WTC11 (cell line): ENCODE results near the gene CAPZB. TPM values are rescaled to one million over a fixed set of nuclear protein-coding genes. Genes with fewer than 3 reads are reported as not detected.

Experiments
- ATAC-seq: fragments of 200-7000 bp; cut with Tn5 transposase; 2 replicates; pipeline ENCODE4 v1.10.0; 2021; ENCODE audit warnings: mild to moderate bottlenecking, moderate library complexity
- CTCF ChIA-PET: fragments of 300-600 bp; sonication (Branson Sonifier 250); formaldehyde crosslinking; loops from one replicate; lab custom pipeline; 2021; ENCODE audit warnings: antibody characterized with exemption; lab: Charles Lee
- POLR2A ChIA-PET: fragments of 350-600 bp; sonication (Branson Sonifier 250); formaldehyde crosslinking; loops from one replicate; lab custom pipeline; 2021; ENCODE audit warnings: antibody characterized with exemption; lab: Charles Lee
- DNase-seq: peaks from one replicate; pipeline ENCODE4 v3.0.0; 2021; ENCODE audit warnings: low spot score
- H3K27ac Mint-ChIP-seq: 2 replicates; pipeline ENCODE4 v1.8.0; 2021; ENCODE audit warnings: mixed read lengths
- H3K27me3 Mint-ChIP-seq: 2 replicates; pipeline ENCODE4 v1.8.0; 2021; ENCODE audit warnings: low read depth, mild to moderate bottlenecking, moderate library complexity, mixed read lengths
- H3K36me3 Mint-ChIP-seq: 2 replicates; pipeline ENCODE4 v1.8.0; 2021; ENCODE audit warnings: mixed read lengths
- H3K4me1 Mint-ChIP-seq: 2 replicates; pipeline ENCODE4 v1.8.0; 2022; ENCODE audit warnings: mixed read lengths
- H3K4me3 Mint-ChIP-seq: 2 replicates; pipeline ENCODE4 v1.8.0; 2021; ENCODE audit warnings: mild to moderate bottlenecking, moderate library complexity, mixed read lengths
- H3K9me3 Mint-ChIP-seq: 2 replicates; pipeline ENCODE4 v1.8.0; 2021; ENCODE audit warnings: mixed read lengths
- ATF1 ChIP-seq: sonication (generic); formaldehyde crosslinking; IDR thresholded peaks from 2 replicates; pipeline ENCODE4 v1.8.1; 2023; ENCODE audit warnings: mild to moderate bottlenecking, moderate library complexity, missing genetic modification reagents
- CREB1 ChIP-seq: sonication (generic); formaldehyde crosslinking; IDR thresholded peaks from 2 replicates; pipeline ENCODE4 v1.8.0; 2023; ENCODE audit warnings: mild to moderate bottlenecking, missing genetic modification reagents
- CREM ChIP-seq: sonication (generic); formaldehyde crosslinking; IDR thresholded peaks from 2 replicates; pipeline ENCODE4 v1.8.1; 2022; ENCODE audit warnings: mild to moderate bottlenecking, missing genetic modification reagents, moderate library complexity
- JAZF1 ChIP-seq: fragments of 250-450 bp; sonication (Bioruptor Pico); IDR thresholded peaks from 2 replicates; pipeline ENCODE4 v1.9.0; 2021; ENCODE audit warnings: moderate library complexity, mild to moderate bottlenecking, inconsistent platforms
- NR3C1 ChIP-seq: sonication (generic); formaldehyde crosslinking; conservative IDR thresholded peaks from 2 replicates; pipeline ENCODE4 v1.8.1; 2023; ENCODE audit warnings: low read depth, mild to moderate bottlenecking, missing genetic modification reagents
- SMAD3 ChIP-seq: sonication (generic); formaldehyde crosslinking; IDR thresholded peaks from 2 replicates; pipeline ENCODE4 v1.8.0; 2022; ENCODE audit warnings: missing genetic modification reagents, mild to moderate bottlenecking, borderline replicate concordance
- TP53 ChIP-seq: sonication (generic); formaldehyde crosslinking; IDR thresholded peaks from 2 replicates; pipeline ENCODE4 v1.8.1; 2023; ENCODE audit warnings: mild to moderate bottlenecking, missing genetic modification reagents
- ZNF317 ChIP-seq: sonication (generic); formaldehyde crosslinking; IDR thresholded peaks from 2 replicates; pipeline ENCODE4 v1.8.1; 2023; ENCODE audit warnings: low read depth, mild to moderate bottlenecking, moderate library complexity, missing genetic modification reagents, borderline replicate concordance
- total RNA-seq: library from RNA; stranded (reverse); gene quantifications from 3 replicates; pipeline ENCODE4 v1.2.3, GENCODE V29; 2021
- TF ChIP-seq, protein P1 (sequence below): sonication (generic); formaldehyde crosslinking; IDR thresholded peaks from 2 replicates; pipeline ENCODE4 v1.8.0; 2023; ENCODE audit warnings: missing genetic modification reagents, mild to moderate bottlenecking, borderline replicate concordance
- TF ChIP-seq, protein P2 (sequence below): sonication (generic); formaldehyde crosslinking; IDR thresholded peaks from 2 replicates; pipeline ENCODE4 v1.8.1; 2023; ENCODE audit warnings: mild to moderate bottlenecking, moderate library complexity, missing genetic modification reagents
- TF ChIP-seq, protein P3 (sequence below): sonication (generic); formaldehyde crosslinking; IDR thresholded peaks from 2 replicates; pipeline ENCODE4 v1.8.1; 2023; ENCODE audit warnings: mild to moderate bottlenecking, missing genetic modification reagents, borderline replicate concordance
- TF ChIP-seq, protein P4 (sequence below): sonication (generic); formaldehyde crosslinking; conservative IDR thresholded peaks from 2 replicates; pipeline ENCODE4 v1.8.1; 2022; ENCODE audit warnings: mild to moderate bottlenecking, missing genetic modification reagents

CAPZB gene
- total RNA-seq, 1 experiment from 2014 or later, result 348 TPM

DNA sequence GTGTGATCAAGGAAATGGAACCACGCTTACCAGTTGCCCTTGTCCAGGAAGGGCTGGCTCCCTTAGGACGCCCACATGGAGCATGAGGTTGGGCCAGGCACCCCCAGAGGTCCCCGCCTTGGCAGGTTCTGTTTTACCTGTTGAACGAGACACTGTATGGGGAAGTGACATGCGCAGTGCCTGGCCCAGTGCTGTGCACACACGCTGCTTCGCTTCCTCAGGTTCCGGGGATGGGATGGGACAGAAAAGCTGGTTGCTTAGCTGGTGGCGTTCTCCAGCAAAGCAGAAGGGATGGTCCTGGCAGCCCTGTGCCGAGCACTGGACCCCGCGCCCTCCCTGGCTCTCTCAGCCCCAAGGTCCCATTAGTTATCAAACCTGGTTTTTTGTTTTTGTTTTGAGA, 152.5 kb downstream of the CAPZB start (continued):
- TF ChIP-seq, protein P1, sequence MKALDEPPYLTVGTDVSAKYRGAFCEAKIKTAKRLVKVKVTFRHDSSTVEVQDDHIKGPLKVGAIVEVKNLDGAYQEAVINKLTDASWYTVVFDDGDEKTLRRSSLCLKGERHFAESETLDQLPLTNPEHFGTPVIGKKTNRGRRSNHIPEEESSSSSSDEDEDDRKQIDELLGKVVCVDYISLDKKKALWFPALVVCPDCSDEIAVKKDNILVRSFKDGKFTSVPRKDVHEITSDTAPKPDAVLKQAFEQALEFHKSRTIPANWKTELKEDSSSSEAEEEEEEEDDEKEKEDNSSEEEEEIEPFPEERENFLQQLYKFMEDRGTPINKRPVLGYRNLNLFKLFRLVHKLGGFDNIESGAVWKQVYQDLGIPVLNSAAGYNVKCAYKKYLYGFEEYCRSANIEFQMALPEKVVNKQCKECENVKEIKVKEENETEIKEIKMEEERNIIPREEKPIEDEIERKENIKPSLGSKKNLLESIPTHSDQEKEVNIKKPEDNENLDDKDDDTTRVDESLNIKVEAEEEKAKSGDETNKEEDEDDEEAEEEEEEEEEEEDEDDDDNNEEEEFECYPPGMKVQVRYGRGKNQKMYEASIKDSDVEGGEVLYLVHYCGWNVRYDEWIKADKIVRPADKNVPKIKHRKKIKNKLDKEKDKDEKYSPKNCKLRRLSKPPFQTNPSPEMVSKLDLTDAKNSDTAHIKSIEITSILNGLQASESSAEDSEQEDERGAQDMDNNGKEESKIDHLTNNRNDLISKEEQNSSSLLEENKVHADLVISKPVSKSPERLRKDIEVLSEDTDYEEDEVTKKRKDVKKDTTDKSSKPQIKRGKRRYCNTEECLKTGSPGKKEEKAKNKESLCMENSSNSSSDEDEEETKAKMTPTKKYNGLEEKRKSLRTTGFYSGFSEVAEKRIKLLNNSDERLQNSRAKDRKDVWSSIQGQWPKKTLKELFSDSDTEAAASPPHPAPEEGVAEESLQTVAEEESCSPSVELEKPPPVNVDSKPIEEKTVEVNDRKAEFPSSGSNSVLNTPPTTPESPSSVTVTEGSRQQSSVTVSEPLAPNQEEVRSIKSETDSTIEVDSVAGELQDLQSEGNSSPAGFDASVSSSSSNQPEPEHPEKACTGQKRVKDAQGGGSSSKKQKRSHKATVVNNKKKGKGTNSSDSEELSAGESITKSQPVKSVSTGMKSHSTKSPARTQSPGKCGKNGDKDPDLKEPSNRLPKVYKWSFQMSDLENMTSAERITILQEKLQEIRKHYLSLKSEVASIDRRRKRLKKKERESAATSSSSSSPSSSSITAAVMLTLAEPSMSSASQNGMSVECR (CRISPR knock-in tag), result no peak
- TF ChIP-seq, protein P2, sequence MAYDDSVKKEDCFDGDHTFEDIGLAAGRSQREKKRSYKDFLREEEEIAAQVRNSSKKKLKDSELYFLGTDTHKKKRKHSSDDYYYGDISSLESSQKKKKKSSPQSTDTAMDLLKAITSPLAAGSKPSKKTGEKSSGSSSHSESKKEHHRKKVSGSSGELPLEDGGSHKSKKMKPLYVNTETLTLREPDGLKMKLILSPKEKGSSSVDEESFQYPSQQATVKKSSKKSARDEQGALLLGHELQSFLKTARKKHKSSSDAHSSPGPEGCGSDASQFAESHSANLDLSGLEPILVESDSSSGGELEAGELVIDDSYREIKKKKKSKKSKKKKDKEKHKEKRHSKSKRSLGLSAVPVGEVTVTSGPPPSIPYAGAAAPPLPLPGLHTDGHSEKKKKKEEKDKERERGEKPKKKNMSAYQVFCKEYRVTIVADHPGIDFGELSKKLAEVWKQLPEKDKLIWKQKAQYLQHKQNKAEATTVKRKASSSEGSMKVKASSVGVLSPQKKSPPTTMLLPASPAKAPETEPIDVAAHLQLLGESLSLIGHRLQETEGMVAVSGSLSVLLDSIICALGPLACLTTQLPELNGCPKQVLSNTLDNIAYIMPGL, result no peak
- TF ChIP-seq SMAD3 (CRISPR knock-in tag) (no peak), CREM (CRISPR knock-in tag) (no peak)

DNA sequence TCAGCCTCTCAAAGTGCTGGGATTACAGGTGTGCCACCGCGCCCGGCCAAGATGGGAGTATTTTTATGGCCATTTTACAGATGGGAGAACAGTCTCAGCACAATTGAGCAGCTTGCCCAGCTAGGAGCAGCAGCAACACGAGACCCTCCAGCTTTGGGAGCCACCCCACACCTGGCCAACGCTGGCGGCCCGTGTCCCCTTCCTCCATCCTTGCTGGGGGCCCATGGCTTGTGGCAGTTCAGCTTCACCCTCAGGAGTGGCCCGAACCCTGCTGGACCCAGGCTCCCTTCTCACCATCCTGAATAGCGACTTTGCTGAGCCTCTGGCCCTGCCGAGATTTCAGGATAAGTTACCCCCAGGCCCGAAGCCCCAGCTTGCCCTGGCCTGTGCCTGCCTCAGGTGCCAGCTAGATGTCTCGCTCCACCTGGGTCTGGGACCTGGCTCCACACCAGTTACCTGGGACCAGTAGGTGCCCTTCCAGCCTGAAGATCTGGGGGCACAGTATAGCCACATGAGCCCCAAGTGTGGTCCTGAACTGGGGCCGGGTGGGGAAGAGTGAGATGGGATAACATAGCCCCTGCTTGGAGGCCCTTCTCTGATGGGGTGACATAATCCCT, 154.0 kb downstream of the CAPZB start:
- H3K4me1 Mint-ChIP-seq, result no peaks in the 10 kb centered on the region
- POLR2A ChIA-PET, result no interaction called here

More for the DNA sequence above, 154.0 kb downstream of the CAPZB start:
- ATAC-seq, result no peak
- no peak for DNase-seq
- H3K4me3 Mint-ChIP-seq, result no peak overlapping the region
- CTCF ChIA-PET, result interaction anchor here (0.5 to 1.6 kb wide), 6 partner anchors 59 to 322 kb away, joined by 3 to 8 read pairs (median 4); no protein-coding TSS in a partner anchor
- H3K27me3 Mint-ChIP-seq, result no peaks in the 10 kb centered on the region
- TF ChIP-seq JAZF1 (CRISPR knock-in tag) (no peak), ZNF317 (CRISPR knock-in tag) (no peak), CREB1 (CRISPR knock-in tag) (no peak), ATF1 (CRISPR knock-in tag) (no peak), NR3C1 (CRISPR knock-in tag) (no peak), TP53 (CRISPR knock-in tag) (no peak)
- TF ChIP-seq, protein P2, result no peak
- TF ChIP-seq, protein P3, sequence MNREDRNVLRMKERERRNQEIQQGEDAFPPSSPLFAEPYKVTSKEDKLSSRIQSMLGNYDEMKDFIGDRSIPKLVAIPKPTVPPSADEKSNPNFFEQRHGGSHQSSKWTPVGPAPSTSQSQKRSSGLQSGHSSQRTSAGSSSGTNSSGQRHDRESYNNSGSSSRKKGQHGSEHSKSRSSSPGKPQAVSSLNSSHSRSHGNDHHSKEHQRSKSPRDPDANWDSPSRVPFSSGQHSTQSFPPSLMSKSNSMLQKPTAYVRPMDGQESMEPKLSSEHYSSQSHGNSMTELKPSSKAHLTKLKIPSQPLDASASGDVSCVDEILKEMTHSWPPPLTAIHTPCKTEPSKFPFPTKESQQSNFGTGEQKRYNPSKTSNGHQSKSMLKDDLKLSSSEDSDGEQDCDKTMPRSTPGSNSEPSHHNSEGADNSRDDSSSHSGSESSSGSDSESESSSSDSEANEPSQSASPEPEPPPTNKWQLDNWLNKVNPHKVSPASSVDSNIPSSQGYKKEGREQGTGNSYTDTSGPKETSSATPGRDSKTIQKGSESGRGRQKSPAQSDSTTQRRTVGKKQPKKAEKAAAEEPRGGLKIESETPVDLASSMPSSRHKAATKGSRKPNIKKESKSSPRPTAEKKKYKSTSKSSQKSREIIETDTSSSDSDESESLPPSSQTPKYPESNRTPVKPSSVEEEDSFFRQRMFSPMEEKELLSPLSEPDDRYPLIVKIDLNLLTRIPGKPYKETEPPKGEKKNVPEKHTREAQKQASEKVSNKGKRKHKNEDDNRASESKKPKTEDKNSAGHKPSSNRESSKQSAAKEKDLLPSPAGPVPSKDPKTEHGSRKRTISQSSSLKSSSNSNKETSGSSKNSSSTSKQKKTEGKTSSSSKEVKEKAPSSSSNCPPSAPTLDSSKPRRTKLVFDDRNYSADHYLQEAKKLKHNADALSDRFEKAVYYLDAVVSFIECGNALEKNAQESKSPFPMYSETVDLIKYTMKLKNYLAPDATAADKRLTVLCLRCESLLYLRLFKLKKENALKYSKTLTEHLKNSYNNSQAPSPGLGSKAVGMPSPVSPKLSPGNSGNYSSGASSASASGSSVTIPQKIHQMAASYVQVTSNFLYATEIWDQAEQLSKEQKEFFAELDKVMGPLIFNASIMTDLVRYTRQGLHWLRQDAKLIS (CRISPR knock-in tag), result no peak
- TF ChIP-seq, protein P4, sequence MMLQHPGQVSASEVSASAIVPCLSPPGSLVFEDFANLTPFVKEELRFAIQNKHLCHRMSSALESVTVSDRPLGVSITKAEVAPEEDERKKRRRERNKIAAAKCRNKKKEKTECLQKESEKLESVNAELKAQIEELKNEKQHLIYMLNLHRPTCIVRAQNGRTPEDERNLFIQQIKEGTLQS, result no peak
- H3K27ac Mint-ChIP-seq, result no peak overlapping the region
- no peaks in the 10 kb centered on the region for H3K9me3 Mint-ChIP-seq
- H3K36me3 Mint-ChIP-seq, result peaks cover 6% of the 10 kb centered on the region; the same call in 1 of the 2 replicates
